H1 (cell line): ENCODE results near the gene TSPAN15. TPM values are rescaled to one million over a fixed set of nuclear protein-coding genes. Genes with fewer than 3 reads are reported as not detected.

ENCODE experiments used
- CEBPB ChIP-seq: IDR thresholded peaks from 2 replicates; pipeline ENCODE4 v1.6.1; 2012; ENCODE audit warnings: low read depth, low read length
- EZH2 ChIP-seq: fragments of 200-600 bp; sonication (generic); IDR thresholded peaks from 2 replicates; pipeline ENCODE4 v1.7.1; 2012; ENCODE audit warnings: low read depth, mild to moderate bottlenecking, moderate library complexity, low read length, inconsistent platforms; ENCODE audit not compliant: severe bottlenecking
- JUN ChIP-seq: IDR thresholded peaks from 2 replicates; pipeline ENCODE4 v1.6.1; 2011; ENCODE audit warnings: low read depth, mild to moderate bottlenecking, improper control_type of control experiment, low read length
- NRF1 ChIP-seq: IDR thresholded peaks from 2 replicates; pipeline ENCODE4 v1.6.1; 2011; ENCODE audit warnings: mild to moderate bottlenecking, low read depth, low read length, improper control_type of control experiment
- SIRT6 ChIP-seq: IDR thresholded peaks from one replicate; pipeline ENCODE4 v1.7.1; 2012; ENCODE audit warnings: low read length, inconsistent platforms
- SRF ChIP-seq: IDR thresholded peaks from 2 replicates; pipeline ENCODE4 v1.6.1; 2011; ENCODE audit warnings: mild to moderate bottlenecking, low read depth, low read length, moderate library complexity
- YY1 ChIP-seq: IDR thresholded peaks from 2 replicates; pipeline ENCODE4 v1.6.1; 2011; ENCODE audit warnings: low read depth, mild to moderate bottlenecking, low read length
- polyA plus RNA-seq, 7 experiments: library from polyadenylated mRNA; depleted of rRNA in 3 of 7; stranded (reverse) in 5 of 7; unstranded in 2 of 7; fragments of >200 nt in 5 of 7; fragments of 200-250 nt in 2 of 7; gene quantifications; 1 replicate in 5 of 7; 2 replicates in 1 of 7; 4 replicates in 1 of 7; pipeline versions ENCODE4 v1.2.1 to v1.2.3, GENCODE V29; 2011 to 2013; ENCODE audit warnings: missing spikeins in 2 of 7, mixed read lengths in 2 of 7
- total RNA-seq: library from RNA; stranded (reverse); fragmentation: NEBNext Ultra II Directional; extraction: Animal tissue kit (Norgen Biotek cat#: 25700); gene quantifications from 2 replicates; pipeline ENCODE4 v1.2.1, GENCODE V29; 2021
- TF ChIP-seq, protein P1 (sequence below): IDR thresholded peaks from 2 replicates; pipeline ENCODE4 v1.6.1; 2012; ENCODE audit warnings: inconsistent platforms

TSPAN15 gene
- total and polyA plus RNA-seq, 2 of the 8 experiments (the other 6 are each of a cell fraction or from before 2014, with no cell fraction given): 9.7 to 20.0 TPM

GRCh38 chr10:69405221-69405620 lies 46.0 kb upstream of the TSPAN15 start (continued):
- TF ChIP-seq, protein P1, sequence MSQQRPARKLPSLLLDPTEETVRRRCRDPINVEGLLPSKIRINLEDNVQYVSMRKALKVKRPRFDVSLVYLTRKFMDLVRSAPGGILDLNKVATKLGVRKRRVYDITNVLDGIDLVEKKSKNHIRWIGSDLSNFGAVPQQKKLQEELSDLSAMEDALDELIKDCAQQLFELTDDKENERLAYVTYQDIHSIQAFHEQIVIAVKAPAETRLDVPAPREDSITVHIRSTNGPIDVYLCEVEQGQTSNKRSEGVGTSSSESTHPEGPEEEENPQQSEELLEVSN: no peak
- TF ChIP-seq NRF1 (no peak), SIRT6 (no peak), JUN (no peak), EZH2 (no peak), CEBPB (no peak), YY1 (no peak), SRF (no peak)
